Amygdala (tissue), 56 donors: ENCODE measurements around the gene DOCK2.

Experiments used
- DNase-seq, 56 donors: peaks; one replicate each; lab custom pipeline; 2025; lab: John Stamatoyannopoulos, UW

DOCK2 gene

DNA sequence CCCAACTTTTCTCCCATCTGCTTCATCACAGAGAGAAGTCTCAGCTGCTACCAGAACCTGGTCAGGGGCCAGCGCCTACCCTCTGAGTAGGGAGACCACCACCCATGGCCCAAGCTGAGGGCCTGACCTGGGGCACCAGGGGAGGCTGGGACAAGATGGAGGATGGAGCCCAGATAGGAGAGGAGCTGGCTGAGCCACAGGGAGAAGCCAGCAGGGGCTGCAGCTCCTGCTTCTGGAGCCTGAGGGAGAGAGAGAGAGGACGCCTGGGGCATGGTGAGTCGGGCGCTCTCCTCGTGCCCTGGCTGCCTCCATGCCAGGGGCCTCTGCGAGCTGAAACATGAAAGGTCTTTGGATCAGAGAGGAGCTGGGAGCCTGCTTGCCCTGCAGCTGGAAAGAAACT lies 467.2 kb downstream of the DOCK2 start:
- no peak for DNase-seq

DNA sequence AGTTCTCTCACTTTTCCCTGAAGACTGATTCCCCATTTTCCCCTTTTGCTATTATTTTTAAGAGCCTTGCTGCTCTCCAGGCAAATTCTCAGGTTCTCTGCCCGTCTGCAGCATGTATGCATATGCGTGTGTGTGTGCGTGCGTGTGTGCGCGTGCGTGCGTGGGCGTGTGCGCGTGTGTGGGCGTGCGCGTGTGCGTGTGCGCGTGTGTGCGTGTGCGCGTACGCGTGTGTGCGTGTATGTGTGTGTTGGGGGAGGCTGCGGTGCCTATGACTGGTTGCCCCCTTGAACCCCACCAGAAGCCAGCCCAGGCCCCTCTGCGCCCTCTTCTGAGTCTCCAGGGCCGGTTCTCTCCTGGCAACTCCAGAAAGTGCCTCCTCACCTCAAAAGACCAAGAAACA lies 467.6 kb downstream of the DOCK2 start:
- no peak for DNase-seq

- no peak for DNase-seq
These were observed 468.9 kb downstream of the DOCK2 start, which contains the start of gene FOXI1 for GRCh38 chr5:170105642-170106611. FOXI1 (plus strand) TSS chr5:170105897; CDS start chr5:170105958, 61 bp downstream.

GRCh38 chr5:170107674-170108073 lies 470.6 kb downstream of the DOCK2 start:
- no peak for DNase-seq

DNA sequence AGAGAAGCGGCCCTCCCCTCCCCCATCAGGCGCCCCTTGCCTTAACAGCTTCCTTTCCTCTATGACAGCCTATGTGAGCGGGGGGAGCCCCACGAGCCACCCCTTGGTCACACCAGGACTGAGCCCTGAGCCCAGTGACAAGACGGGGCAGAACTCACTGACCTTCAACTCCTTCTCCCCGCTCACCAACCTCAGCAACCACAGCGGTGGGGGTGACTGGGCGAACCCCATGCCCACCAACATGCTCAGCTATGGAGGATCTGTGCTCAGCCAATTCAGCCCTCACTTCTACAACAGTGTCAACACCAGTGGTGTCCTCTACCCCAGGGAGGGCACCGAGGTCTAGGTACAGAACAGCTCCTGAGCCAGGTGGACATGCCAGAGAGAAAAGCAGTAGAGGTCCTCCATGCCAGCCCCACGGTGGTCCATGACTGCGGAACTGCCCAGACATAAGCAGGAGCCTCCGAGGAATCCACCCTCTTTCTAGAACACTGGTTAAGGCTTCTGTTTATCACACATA lies 471.3 kb downstream of the DOCK2 start:
- no peak for DNase-seq

DNA sequence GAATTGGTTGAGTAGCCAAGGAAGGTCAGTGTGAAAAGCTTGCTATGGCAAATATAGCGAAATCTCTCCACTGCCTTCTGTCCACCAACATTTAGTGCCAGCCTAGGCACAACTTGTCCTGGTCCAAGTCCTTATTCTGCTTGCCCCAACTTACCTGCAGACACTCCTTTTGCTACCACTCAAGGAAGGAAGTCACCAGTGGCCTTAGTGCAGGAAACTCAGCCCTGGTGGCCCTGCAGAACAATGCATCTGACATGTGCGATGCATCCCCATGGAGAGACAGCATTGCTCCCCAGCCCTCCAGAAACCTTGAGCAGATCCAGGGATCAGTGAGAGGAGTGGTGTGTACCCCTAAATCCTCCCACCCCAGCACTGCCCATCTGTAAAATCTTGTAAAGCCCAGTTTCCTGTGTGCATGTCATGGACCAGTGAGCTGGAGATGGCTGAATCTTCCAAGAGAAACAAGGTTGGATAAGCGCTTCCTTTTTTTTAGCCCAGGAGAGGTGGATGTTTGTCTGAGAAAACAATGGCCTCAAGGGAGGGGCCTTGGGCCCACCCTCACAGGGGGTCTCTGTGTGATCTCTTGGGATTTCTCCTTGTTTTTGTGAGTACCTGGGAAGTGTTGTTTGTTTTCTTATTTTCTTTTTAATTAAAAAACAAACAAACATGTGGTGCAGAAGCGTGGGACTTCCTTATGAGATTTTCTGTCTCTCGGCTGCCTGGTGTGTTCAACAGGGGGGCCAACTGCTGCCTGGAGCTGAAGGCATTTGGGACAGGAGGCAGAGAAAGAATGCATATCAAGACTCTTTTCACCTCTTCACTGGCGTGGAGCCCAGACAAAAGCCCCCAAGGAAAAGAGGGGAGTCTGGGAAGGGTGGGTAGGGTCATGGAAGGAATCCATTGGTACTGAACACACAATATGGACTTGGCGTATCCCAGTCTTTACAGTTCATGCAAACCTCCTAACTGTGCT lies 472.3 kb downstream of the DOCK2 start:
- DNase-seq: no peak

- no peak for DNase-seq
These were observed 473.5 kb downstream of the DOCK2 start for GRCh38 chr5:170110403-170111087.

- DNase-seq: no peak
These were observed 474.2 kb downstream of the DOCK2 start for GRCh38 chr5:170111088-170111785.

- no peak for DNase-seq
These were observed 475.9 kb downstream of the DOCK2 start for GRCh38 chr5:170112876-170113521.

DNA sequence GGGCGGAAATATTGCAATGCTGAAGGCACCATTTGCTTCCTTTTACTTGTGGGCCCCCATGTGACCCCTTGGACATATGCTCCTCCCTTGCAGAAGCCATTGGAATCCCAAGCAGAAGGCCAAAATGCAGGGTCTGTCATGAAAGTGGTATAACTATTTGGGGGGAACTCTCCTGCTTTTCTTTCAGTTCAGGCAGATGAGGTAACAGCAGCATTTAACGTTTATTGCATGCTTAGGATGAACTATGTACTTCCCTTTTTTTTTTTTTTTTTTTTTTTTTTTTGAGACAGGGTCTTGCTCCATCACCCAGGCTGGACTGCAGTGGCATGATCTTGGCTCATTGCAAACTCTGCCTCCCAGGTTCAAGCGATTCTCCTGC lies 476.4 kb downstream of the DOCK2 start:
- DNase-seq: no peak

DNA sequence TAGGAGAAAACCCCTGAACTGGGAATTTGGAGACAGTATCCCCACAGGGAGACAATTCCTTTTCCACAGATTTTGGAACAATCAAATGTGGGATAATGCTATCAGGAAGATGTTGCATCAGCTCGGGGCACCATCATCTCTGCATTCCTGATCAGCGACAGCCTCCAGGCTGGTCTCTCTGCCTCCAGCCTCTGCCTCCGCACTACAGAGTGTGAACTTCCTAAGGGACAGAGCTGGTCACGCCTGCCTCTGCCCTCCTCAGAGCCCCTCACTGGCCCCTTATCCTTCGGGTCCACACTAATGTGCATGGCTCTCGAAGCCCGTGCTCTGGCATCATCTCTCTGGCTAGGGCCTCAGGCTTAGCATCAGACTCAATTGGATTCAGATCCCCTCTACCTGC lies 477.2 kb downstream of the DOCK2 start:
- DNase-seq: no peak

DNA sequence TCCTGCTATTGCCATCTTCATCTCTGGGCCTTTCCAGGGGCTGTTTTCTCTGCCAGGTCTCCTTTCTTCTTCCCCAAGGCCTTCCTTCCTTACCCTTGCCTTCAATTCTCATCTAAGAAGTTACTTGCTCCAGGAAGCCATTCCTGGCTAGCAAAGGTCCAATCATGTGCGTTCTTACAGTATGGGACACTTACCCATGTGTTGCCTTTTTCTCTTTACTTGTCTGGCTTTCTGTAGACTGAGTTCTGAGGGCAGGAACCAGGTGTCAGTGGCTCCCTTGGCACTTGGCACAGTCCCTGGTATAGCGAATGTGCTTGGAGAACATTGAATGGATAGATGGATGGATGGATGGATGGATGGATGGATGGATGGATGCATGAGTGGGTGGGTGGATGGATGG lies 478.9 kb downstream of the DOCK2 start:
- no peak for DNase-seq

DNA sequence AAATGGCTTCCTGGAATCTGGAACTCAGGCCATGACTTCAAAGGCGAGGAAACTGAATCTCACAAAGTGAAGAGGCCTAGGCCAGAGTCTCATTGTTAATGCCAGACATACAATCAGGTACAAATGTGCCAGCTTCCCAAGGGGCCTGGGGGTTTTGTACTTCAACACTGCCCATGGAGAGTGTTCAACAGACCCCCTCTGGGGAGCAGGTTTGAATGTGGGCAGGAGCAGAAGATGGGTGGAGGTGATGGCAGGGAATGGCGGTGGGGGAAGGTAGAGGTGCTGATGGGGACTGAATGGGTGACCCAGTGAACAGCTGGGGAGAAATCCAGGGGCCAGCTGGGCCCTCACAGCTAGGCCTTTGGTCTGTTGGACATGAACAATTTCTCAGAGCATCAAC lies 480.7 kb downstream of the DOCK2 start:
- DNase-seq: no peak

DNA sequence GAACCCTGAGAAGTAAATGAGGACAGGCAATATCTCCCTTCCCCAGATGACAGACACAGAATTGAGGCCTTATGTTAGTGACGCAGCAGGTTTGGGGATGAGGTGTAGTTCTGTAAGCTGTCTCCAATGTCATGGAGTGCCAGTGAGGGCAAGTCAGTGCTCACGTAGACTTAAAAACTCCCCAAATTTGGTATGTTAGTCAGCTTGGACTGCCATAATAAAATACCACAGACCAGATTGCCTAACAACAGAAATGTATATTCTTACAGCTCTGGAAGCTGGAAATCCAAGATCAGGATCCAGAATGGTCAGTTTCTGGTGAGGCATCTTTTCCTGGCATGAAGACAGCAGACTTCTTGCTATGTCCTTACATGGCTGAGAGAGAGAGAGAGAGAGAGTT lies 483.5 kb downstream of the DOCK2 start:
- no peak for DNase-seq

DNA sequence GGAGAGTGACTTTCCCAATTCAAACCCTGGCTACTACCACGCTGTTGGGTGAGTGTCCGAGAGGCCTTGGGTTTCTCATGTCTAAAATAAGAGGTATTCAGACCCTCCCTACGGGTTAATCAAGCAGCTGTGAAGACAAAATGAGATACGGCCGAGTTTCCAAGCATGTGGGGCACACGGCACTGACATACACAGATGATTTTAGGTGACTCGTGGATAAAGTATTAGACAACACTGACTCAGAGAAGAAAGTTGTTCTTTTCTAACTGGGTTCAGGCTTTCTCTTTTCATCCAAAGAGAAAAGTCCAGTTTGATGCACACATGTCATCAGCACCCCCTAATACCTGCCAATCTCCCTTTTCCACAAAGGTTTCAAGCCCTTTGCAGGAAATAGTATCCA lies 484.2 kb downstream of the DOCK2 start:
- DNase-seq: no peak

DNA sequence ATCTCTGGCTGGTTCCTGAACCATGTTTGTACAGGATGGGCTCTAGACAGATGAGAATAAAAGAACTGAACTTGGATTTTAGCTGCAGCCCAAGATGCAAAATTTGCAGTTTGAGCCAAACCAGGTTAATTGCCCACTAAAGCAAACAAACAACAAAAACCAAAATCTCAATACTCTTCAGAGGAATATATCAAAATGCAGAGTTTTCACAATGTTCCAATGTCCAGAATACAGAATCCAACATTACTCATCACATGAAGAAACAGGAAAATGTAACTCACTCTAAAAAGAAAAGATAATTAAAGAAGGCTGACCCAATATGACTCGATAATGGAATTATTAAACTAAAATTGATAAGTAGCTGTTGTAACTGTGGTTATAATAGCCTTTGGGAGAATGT lies 489.0 kb downstream of the DOCK2 start:
- no peak for DNase-seq

- DNase-seq: no peak
These were observed 489.6 kb downstream of the DOCK2 start for GRCh38 chr5:170126626-170127025.

GRCh38 chr5:170131235-170131634 lies 494.2 kb downstream of the DOCK2 start:
- no peak for DNase-seq

DNA sequence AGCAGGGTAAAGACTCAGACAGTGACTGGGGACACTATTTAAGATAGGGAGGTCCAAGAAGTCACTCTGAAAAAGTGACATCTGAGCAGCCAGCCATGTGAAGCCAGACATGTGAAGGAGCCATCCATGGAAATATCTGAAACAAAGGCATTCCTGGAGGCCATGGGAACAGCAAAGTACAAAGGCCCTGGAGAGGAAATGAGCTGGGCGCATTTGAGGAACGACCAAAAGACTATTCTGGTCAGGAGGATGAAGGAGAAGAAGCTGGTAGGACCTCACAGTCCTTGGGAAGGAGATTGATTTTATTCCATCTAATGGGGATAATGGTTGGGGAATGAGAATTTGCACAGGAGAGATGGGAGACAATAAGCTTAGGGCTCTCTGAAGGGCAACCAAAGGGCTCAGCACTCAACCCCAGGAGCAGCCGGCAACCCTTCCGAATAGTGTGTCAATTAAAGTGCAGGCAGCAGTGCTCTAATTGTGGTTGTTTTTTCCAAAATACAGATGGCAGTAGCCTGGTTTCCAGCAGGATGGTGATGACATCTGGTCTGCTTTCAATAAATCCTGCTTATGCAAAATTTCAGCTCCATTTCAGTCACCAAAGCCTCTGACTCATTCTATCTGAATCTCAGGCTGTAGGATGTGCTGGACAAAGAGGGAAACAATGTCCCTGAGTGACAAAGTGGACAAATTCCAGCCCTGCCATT lies 495.3 kb downstream of the DOCK2 start:
- no peak for DNase-seq
